ENCODE results near the gene PARN.
A peak's percentile ranks its signal among the peaks of the same experiment; 100 is the strongest.

Gene PARN

GRCh38 chr16:14572535-14572934 lies 57.5 kb downstream of the PARN start:
- no peak overlapping the region for H3K4me3 ChIP-seq (replicated peaks; ENCODE audit: low read depth, low read length)
- TF ChIP-seq CTCF (IDR thresholded peaks at IDR 0.05; ENCODE audit: low read length, missing control alignments) = no peak
- DNase-seq (ENCODE audit: low read depth) = no peak

GRCh38 chr16:14569213-14569612 lies 60.8 kb downstream of the PARN start:
- no peak for TF ChIP-seq CTCF (IDR thresholded peaks at IDR 0.05; ENCODE audit: low read length, missing control alignments)
- no peak for DNase-seq (ENCODE audit: low read depth)
- H3K4me3 ChIP-seq (replicated peaks; ENCODE audit: low read depth, low read length) = no peak overlapping the region

DNA sequence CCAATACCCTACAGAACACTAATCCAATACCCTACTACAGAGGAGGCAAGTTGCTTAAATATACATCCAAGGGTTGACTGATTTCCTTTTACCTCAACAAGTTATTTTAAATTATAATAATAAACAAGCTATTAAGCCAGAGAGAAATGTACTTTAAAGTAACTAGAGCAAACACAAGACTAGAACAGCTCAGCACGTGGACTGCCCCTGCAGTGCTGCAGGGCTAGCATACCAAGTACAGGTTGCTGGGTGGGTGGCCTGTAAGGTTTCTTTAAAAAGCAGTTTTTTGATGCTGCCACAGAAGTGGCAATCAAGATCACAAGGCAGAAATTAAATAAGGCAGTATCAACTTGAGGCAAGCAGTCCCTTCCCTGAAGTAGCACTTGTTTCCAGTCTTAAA lies 63.5 kb downstream of the PARN start:
- no peak overlapping the region for H3K4me3 ChIP-seq (replicated peaks; ENCODE audit: low read depth, low read length)
- no peak for TF ChIP-seq CTCF (IDR thresholded peaks at IDR 0.05; ENCODE audit: low read length, missing control alignments)
- no peak for DNase-seq (ENCODE audit: low read depth)

DNA sequence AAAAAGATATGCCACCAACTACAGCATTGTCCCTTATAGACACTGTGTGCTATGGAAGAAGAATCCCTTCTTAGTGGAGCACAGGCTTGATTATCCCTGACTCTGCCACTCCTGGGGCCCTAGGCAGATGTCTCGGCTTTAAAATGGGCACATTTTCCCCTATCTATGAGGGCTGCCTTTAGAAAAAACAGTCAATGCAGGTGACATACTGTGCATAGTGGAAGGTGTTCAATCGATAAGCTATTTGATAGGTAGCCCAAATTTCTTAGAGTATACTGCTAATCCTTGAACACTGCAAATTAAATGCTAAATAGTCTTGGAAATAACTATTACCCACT lies 64.4 kb downstream of the PARN start:
- TF ChIP-seq CTCF (IDR thresholded peaks at IDR 0.05; ENCODE audit: low read length, missing control alignments) = no peak
- no peak for DNase-seq (ENCODE audit: low read depth)
- no peak overlapping the region for H3K4me3 ChIP-seq (replicated peaks; ENCODE audit: low read depth, low read length)

DNA sequence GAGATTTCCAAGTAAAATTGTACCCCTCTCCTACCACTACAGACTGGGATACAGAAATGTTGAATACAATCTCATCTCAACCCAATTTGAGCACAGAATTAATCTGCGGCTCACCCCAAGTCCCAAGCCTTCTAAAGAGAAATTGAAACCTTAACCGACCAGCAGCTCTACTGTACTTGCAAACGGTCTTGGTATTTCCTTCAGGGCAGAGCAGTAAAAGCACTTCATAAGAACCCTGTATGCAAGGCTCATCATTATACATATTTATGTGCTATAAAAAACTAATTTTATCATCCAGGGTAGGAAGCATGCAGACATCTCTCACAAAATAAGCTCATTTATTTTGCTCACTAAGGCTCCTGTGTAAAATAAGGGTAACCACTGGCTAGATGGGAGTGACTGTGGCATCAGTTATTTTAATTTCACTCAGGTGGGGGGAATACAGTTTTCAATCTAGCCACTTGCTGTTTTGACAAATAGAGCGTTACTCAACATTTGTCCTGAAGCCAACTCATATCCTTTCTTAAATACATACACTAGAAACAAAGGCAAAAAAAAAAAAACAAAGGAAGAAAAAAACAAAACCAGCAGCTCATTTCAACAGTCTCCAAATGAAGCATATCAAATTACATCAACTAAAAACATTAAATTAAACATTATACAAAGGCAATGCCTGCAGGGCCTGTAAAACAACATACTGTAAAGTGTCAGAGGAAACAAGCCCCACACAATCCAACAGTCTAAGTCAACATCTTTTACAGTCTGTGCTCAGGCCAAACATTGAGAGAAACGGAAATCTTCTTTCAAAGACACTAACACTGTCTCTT lies 65.0 kb downstream of the PARN start:
- H3K4me3 ChIP-seq (replicated peaks; ENCODE audit: low read depth, low read length) = no peak overlapping the region
- TF ChIP-seq CTCF (IDR thresholded peaks at IDR 0.05; ENCODE audit: low read length, missing control alignments) = no peak
- peak; percentile 74 for DNase-seq (ENCODE audit: low read depth)

DNA sequence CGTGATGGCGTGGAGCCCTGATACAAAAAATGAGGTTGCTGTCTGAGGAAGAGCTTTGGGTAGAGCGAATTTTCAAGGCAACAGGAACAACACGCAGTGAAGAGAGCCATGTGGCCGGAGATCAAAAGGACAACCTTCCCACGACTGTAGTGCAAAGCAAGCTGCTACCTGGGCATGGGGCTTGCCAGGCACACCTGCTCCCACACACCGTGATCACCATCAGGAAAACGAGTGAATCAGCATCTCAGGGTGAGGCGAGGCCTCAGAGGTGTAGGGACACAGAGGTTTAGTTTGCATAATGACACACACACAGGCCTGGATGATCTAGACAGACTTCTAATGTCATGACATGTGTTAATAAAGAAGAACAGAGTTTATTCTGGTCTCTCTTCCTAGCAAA lies 65.7 kb downstream of the PARN start:
- no peak for DNase-seq (ENCODE audit: low read depth)
- H3K4me3 ChIP-seq (replicated peaks; ENCODE audit: low read depth, low read length) = no peak overlapping the region
- no peak for TF ChIP-seq CTCF (IDR thresholded peaks at IDR 0.05; ENCODE audit: low read length, missing control alignments)
